ENCODE data around the gene PCP2. TPM values are rescaled to one million over a fixed set of nuclear protein-coding genes. Genes with fewer than 3 reads are reported as not detected.

Gene PCP2
- total RNA-seq, 1 experiment from 2014 or later: not detected

- DNase-seq: no peak
- Histone ChIP-seq H3K14ac (ENCODE audit: insufficient read depth, low read length) (no peak overlapping the region), H4K5ac (ENCODE audit: insufficient read length, low read depth, low read length) (no peak overlapping the region), H3K79me1 (ENCODE audit: insufficient read depth, low read depth, low read length, poor library complexity, severe bottlenecking) (no peaks in the 10 kb centered on the region), H3K79me2 (ENCODE audit: insufficient read depth, low read length) (no peaks in the 10 kb centered on the region), H2AK5ac (ENCODE audit: insufficient read length, low read length) (no peak overlapping the region), H2BK12ac (ENCODE audit: insufficient read length, low read depth, low read length) (no peak overlapping the region), H3K4me1 (ENCODE audit: insufficient read depth, low read length) (no peaks in the 10 kb centered on the region), H3K9ac (ENCODE audit: extremely low read depth, insufficient read length, low read length) (no peak overlapping the region), H2BK5ac (ENCODE audit: insufficient read length, low read length) (no peak overlapping the region), H3K18ac (ENCODE audit: insufficient read length, low read depth, low read length) (no peak overlapping the region), H3K9me3 (ENCODE audit: control insufficient read depth, low read depth, low read length) (no peaks in the 10 kb centered on the region), H4K20me1 (ENCODE audit: control insufficient read depth, insufficient read depth, insufficient read length) (no peaks in the 10 kb centered on the region), H2BK20ac (ENCODE audit: low read depth, low read length, poor library complexity, severe bottlenecking) (no peak overlapping the region), H3K23ac (ENCODE audit: insufficient read length, low read depth, low read length) (no peak overlapping the region), H3T11ph (ENCODE audit: low read length) (no peak overlapping the region), H3K4me2 (ENCODE audit: insufficient read depth, insufficient read length, low read length) (no peak overlapping the region), H4K8ac (replicated peaks; ENCODE audit: insufficient read length, low read depth, low read length) (no peak overlapping the region), H3K27ac (ENCODE audit: insufficient read length, low read depth, low read length) (no peak overlapping the region), H3K4ac (ENCODE audit: low read depth, low read length) (no peak overlapping the region), H4K91ac (ENCODE audit: insufficient read length, low read depth, low read length) (no peak overlapping the region), H3K56ac (ENCODE audit: insufficient read length, low read depth, low read length) (no peak overlapping the region), H2BK120ac (ENCODE audit: low read depth, low read length, poor library complexity, severe bottlenecking) (no peak overlapping the region), H2BK15ac (ENCODE audit: low read depth, low read length) (no peak overlapping the region), H3K23me2 (ENCODE audit: insufficient read length, low read depth, low read length, poor library complexity, severe bottlenecking) (peaks cover 7% of the 10 kb centered on the region), H3K27me3 (ENCODE audit: insufficient read depth, low read length) (no peaks in the 10 kb centered on the region), H2AFZ (ENCODE audit: low read length) (no peak overlapping the region)
- no peak for TF ChIP-seq CTCF (conservative IDR thresholded peaks at IDR 0.05)
- peaks cover 10 to 22% of the 10 kb centered on the region in 2 experiments for H3K4me1 Mint-ChIP-seq
- H3K4me3 Mint-ChIP-seq: peak overlapping the region in 1 of 2 experiments; percentile 71; a peak in 2 of 5 replicates
- no peak overlapping the region for H3K27ac Mint-ChIP-seq
- H3K36me3 Mint-ChIP-seq (ENCODE audit: insufficient read depth in 1 of 3, low read depth in 3 of 3): peaks cover 6 to 18% (median 12%) of the 10 kb centered on the region in 3 experiments
- no peaks in the 10 kb centered on the region; a peak in 1 of 5 replicates for H3K9me3 Mint-ChIP-seq
- peaks cover 48% of the 10 kb centered on the region for H3K27me3 Mint-ChIP-seq (ENCODE audit: low read depth)
- WGBS (ENCODE audit: extremely low coverage, insufficient read length, low lambda C conversion rate): no CpG with 5 or more reads among the region's 30 CpGs
Observed at GRCh38 chr19:7678971-7679751, 45.6 kb upstream of the PCP2 start.
